Measurements from ENCODE around the gene VPS18. TPM values are rescaled to one million over a fixed set of nuclear protein-coding genes. Genes with fewer than 3 reads are reported as not detected.

The VPS18 gene
- total RNA-seq (2022; extraction: Qiagen RNA extraction; ENCODE audit: low read depth) = 21.5 to 25.1 TPM (median 22.6 TPM) in 5 replicates

GRCh38 chr15:40893733-40894680 is at the start of gene VPS18:
Gene VPS18 (plus strand): TSS chr15:40894450. CDS start chr15:40894769, 319 bp downstream.

GRCh38 chr15:40873694-40874561 is 20.3 kb upstream of the VPS18 start, which contains the start of gene RHOV:
Gene RHOV (minus strand): TSS chr15:40874234. CDS start chr15:40874139, 95 bp downstream.

GRCh38 chr15:40928821-40929659 is 34.8 kb downstream of the VPS18 start, which contains the start of gene DLL4:
Gene DLL4 (plus strand): TSS chr15:40929340. CDS start chr15:40929669, 329 bp downstream.

GRCh38 chr15:40952901-40953712 is 58.9 kb downstream of the VPS18 start, which contains the start of gene CHAC1:
Gene CHAC1 (plus strand): TSS chr15:40953471. CDS start chr15:40953584, 113 bp downstream.

Other genes starting within 250 kb of the VPS18 start
- gene RAD51, start 199.3 kb upstream of the VPS18 start, total RNA-seq (2022; extraction: Qiagen RNA extraction; ENCODE audit: low read depth) = 17.5 to 20.8 TPM (median 18.8 TPM) in 5 replicates
- gene RMDN3, start 139.2 kb upstream of the VPS18 start, total RNA-seq (2022; extraction: Qiagen RNA extraction; ENCODE audit: low read depth) = 21.9 to 25.0 TPM (median 24.0 TPM) in 5 replicates
- gene GCHFR, start 130.4 kb upstream of the VPS18 start, total RNA-seq (2022; extraction: Qiagen RNA extraction; ENCODE audit: low read depth) = 6.8 to 8.8 TPM (median 7.4 TPM) in 5 replicates
- gene C15orf62, start 124.5 kb upstream of the VPS18 start, total RNA-seq (2022; extraction: Qiagen RNA extraction; ENCODE audit: low read depth) = 0.07 to 0.14 TPM (median 0.12 TPM) in 4 of 5 replicates, not detected in the other
- 17.6 to 19.5 TPM (median 18.1 TPM) in 5 replicates for gene ZFYVE19, start 87.4 kb upstream of the VPS18 start, total RNA-seq (2022; extraction: Qiagen RNA extraction; ENCODE audit: low read depth)
- gene DNAJC17, start 87.0 kb upstream of the VPS18 start, total RNA-seq (2022; extraction: Qiagen RNA extraction; ENCODE audit: low read depth) = 20.9 to 26.7 TPM (median 24.3 TPM) in 5 replicates
- gene PPP1R14D, start 65.7 kb upstream of the VPS18 start, total RNA-seq (2022; extraction: Qiagen RNA extraction; ENCODE audit: low read depth) = 0.19 to 0.35 TPM (median 0.28 TPM) in 3 of 5 replicates, not detected in the others
- gene SPINT1, start 50.4 kb upstream of the VPS18 start, total RNA-seq (2022; extraction: Qiagen RNA extraction; ENCODE audit: low read depth) = 0.79 to 1.1 TPM (median 0.85 TPM) in 5 replicates
- 4.9 to 6.1 TPM (median 5.3 TPM) in 5 replicates for gene RHOV, start 20.2 kb upstream of the VPS18 start, total RNA-seq (2022; extraction: Qiagen RNA extraction; ENCODE audit: low read depth)
- 0.40 to 0.63 TPM (median 0.51 TPM) in 5 replicates for gene DLL4, start 34.9 kb downstream of the VPS18 start, total RNA-seq (2022; extraction: Qiagen RNA extraction; ENCODE audit: low read depth)
- gene CHAC1, start 59.0 kb downstream of the VPS18 start, total RNA-seq (2022; extraction: Qiagen RNA extraction; ENCODE audit: low read depth) = 3.5 to 6.9 TPM (median 3.9 TPM) in 5 replicates
- 12.7 to 14.4 TPM (median 13.7 TPM) in 5 replicates for gene INO80, start 221.8 kb downstream of the VPS18 start, total RNA-seq (2022; extraction: Qiagen RNA extraction; ENCODE audit: low read depth)